GM12874 (cell line): ENCODE measurements around the gene CUL4A.

ENCODE experiments used
- TF ChIP-seq, protein P1 (sequence below): IDR thresholded peaks from 2 replicates; pipeline ENCODE4 v1.5.1; 2011; ENCODE audit warnings: low read depth, mild to moderate bottlenecking, control low read depth, low read length, moderate library complexity; ENCODE audit not compliant: insufficient read depth

Gene CUL4A

DNA sequence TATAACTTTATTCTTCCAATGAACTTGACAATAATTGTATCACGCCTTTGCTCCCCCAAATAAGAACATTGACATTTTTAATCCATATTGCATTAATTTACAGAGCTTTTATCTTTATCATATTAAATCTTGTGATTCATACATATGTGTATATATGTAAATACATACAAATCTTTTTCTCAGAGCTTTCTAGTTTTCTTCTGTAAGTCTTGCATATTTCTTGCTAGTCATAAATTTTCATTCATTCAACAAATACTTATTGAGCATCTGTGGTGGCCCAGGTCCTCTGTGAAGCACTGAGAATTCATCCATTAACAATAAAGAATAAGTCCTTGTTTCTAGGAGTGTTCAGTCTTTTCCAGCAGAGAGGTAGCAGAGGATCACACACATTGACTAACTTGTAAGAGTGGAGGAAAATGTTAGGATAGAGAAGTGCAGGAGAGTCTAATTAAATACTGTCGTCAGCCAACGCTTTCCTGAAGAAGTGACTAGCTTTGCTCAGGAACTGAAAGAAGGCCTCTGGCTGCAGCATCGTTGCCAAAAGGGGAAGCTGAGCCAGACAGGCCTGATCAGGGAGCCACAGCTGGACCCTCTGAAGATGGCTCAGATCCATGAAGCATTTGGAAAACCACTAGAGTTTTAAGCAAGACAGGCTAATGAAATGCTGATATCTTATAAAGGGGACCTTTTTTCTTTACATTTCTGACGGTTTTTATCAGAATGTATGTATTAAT is 49.1 kb downstream of the CUL4A start:
- TF ChIP-seq, protein P1, sequence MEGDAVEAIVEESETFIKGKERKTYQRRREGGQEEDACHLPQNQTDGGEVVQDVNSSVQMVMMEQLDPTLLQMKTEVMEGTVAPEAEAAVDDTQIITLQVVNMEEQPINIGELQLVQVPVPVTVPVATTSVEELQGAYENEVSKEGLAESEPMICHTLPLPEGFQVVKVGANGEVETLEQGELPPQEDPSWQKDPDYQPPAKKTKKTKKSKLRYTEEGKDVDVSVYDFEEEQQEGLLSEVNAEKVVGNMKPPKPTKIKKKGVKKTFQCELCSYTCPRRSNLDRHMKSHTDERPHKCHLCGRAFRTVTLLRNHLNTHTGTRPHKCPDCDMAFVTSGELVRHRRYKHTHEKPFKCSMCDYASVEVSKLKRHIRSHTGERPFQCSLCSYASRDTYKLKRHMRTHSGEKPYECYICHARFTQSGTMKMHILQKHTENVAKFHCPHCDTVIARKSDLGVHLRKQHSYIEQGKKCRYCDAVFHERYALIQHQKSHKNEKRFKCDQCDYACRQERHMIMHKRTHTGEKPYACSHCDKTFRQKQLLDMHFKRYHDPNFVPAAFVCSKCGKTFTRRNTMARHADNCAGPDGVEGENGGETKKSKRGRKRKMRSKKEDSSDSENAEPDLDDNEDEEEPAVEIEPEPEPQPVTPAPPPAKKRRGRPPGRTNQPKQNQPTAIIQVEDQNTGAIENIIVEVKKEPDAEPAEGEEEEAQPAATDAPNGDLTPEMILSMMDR, result no peak

- TF ChIP-seq, protein P1, result no peak
Measured at GRCh38 chr13:113260996-113261395, 51.6 kb downstream of the CUL4A start.

DNA sequence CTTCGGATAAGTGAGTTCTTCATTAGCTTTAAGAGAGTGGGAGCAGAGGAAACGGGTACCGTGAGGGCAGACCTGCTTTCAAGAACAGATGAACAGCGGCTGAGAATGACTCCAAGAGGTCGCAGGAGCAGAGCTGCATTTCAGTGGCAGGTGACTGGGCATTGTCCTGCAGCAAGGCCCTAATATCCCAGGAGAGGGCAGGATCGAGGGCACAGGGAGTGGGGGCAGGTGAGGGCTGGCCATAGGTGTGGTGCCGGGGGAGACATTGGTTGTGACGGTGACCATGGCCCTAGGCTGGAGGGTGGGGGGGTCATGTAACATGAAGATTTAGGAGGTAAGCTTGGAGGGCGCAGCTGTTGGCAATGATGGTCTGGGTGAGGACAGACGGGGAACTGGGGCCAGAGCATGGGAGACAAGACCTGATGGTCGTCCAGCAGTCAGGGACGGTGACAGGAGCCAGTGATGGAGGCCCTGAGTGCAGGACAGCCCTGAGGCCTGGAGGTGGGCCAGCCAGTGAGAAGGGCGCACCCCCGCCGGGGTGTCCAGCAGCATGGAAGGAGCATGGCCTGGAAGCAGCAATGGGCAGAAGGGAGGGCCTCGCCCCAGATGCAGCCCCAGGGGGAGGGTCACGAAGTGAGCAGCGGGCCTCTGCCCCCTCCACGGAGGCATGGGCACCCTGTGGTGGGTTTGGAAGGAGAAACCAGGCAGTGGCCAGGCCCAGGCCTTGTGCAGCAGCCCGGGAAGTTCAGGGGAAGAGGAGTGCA is 58.4 kb downstream of the CUL4A start:
- TF ChIP-seq, protein P1, result no peak

DNA sequence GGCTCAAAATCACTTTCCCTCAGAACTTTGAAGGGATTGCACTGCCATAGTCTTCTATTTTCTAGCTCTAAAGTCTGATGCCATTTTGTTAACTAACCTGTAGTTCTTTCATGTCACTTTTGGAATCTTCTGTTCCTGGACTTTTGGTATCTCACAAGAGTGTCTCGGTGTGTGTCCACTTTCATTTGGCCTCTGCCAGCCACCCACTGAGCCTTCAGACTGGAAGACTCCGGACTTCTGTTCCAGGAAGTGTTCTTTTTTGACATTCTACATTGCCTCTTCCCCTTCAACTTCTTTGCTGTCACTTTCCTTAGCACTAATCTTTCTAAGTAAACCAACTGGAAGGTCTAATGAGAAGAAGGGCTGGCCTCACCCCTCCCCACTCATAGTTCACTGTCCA is 62.6 kb downstream of the CUL4A start:
- TF ChIP-seq, protein P1, result no peak

DNA sequence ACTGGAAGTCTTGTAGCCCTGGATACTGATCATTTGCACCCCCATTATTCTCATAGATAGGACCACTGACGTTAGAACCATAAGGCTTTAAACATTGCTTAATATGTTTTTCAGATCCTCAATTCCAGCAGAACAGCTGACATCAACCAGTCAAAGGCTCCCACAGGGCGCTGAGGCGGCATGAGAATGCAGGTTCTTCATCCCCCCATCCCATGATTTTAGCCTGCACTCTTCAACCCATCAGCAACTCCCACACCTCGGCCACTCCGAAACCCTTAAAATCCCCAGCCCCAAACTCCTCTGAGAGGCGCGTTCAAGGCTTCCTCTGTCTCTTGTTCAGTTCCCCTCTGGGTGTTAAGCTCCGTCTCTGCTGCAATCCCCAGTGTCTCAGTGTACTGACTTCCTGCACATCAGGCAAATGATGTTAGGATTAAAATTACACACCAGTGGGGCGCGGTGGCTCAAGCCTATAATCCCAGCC is 63.3 kb downstream of the CUL4A start:
- TF ChIP-seq, protein P1, result no peak

GRCh38 chr13:113273321-113273720 is 63.9 kb downstream of the CUL4A start:
- TF ChIP-seq, protein P1, result no peak

DNA sequence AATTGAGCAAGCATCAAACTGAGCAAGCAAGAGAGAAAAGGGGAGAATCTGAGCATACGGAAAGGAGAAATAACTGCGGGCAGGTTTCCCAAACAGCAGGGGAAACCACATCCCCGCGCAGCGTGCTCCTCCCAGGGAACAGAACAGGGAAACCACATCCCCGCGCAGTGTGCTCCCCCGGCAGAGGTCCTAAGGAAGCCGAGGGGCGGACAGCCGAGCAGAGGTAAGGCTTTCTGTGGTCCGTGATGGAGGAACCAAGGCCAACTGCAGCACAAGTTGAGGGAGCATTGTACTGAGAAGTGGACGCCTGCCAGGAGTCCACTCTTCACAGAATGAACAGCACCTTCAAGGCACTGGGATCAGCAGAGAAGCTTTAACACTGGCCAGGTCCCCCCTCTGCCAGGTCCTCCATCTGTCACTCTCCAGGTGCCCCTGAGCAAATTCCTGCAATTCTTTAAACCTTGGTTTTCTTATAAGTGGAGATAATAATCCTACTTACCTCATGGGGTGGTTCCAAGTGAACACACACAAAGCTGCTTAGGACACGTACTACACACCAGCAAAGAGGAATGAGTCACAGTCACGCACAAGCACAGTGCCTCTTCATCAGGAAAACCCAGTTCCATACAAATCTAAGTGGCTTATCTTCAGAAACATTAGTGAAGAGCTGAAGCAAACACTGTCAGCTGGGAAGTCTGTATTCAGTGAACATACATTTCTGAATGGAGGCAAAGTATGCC is 64.6 kb downstream of the CUL4A start:
- TF ChIP-seq, protein P1, result no peak
